Heart left ventricle (tissue), 16 donors: ENCODE data around the gene SFSWAP. TPM values are rescaled to one million over a fixed set of nuclear protein-coding genes. Genes with fewer than 3 reads are reported as not detected.

Source experiments
- ATAC-seq, 4 donors: fragments of 200-7000 bp; cut with Tn5 transposase; one replicate each; pipeline ENCODE4 v1.9.1; 2020 to 2022; ENCODE audit warnings: moderate library complexity in 4 of 4, mild to moderate bottlenecking in 3 of 4, moderate number of reproducible peaks in 1 of 4
- DNase-seq, 5 donors: peaks; one replicate each; pipeline ENCODE4 v3.0.0-alpha.2; 2020
- H3K27ac ChIP-seq, 12 donors: fragments of 200-600 bp; sonication (generic) in 4 of 12; one replicate each; pipeline versions ENCODE4 v1.5.0 to v1.8.0; 2016 to 2022; ENCODE audit warnings: mild to moderate bottlenecking in 2 of 12
- H3K27me3 ChIP-seq, 9 donors: fragments of 200-600 bp; sonication (generic) in 2 of 9; one replicate each; pipeline versions ENCODE4 v1.5.1 to v1.8.0; 2016 to 2022; ENCODE audit warnings: mild to moderate bottlenecking in 3 of 9
- H3K36me3 ChIP-seq, 9 donors: fragments of 200-600 bp; sonication (generic) in 2 of 9; one replicate each; pipeline versions ENCODE4 v1.5.0 to v1.8.0; 2018 to 2022; ENCODE audit warnings: mild to moderate bottlenecking in 2 of 9
- H3K4me1 ChIP-seq, 12 donors: fragments of 200-600 bp; sonication (generic) in 4 of 12; one replicate each; pipeline versions ENCODE4 v1.5.0 to v1.8.0; 2016 to 2022; ENCODE audit warnings: mild to moderate bottlenecking in 3 of 12
- H3K4me3 ChIP-seq, 12 donors: fragments of 200-600 bp; sonication (generic) in 4 of 12; one replicate each; pipeline versions ENCODE4 v1.5.0 to v1.8.0; 2017 to 2022; ENCODE audit warnings: mild to moderate bottlenecking in 9 of 12, moderate library complexity in 4 of 12
- H3K9me3 ChIP-seq, 12 donors: fragments of 200-600 bp; sonication (generic) in 4 of 12; one replicate each; pipeline versions ENCODE4 v1.5.0 to v1.8.0; 2016 to 2022; ENCODE audit warnings: mild to moderate bottlenecking in 1 of 12
- POLR2A ChIP-seq, 2 donors: fragments of 450-650 bp; IDR thresholded peaks; one replicate each; pipeline ENCODE4 v1.6.1; 2017; ENCODE audit warnings: antibody characterized with exemption in 2 of 2, mild to moderate bottlenecking in 2 of 2, moderate library complexity in 2 of 2
- WGBS, 4 donors: extraction: QIAGEN DNeasy Blood & Tissue Kit in 2 of 4; methylation state at CpG; one replicate each; pipeline versions ENCODE4 v1.1.5 to v1.1.7; 2013 to 2018; 5-methylcytosine and 5-hydroxymethylcytosine counted together
- intact Hi-C, 10 donors: fragments of 100-400 bp; cut with DNase I; formaldehyde crosslinking; loops; one replicate each; pipeline versions ENCODE4 v1.11.1 to v1.14.2; 2022
- polyA plus RNA-seq, 2 donors: library from polyadenylated mRNA; stranded (reverse); fragments of 200-250 nt; gene quantifications; one replicate each; pipeline ENCODE4 v1.2.3, GENCODE V29; 2013
- total RNA-seq, 9 donors: library from RNA; depleted of rRNA in 2 of 9; stranded (reverse); fragments of >200 nt in 2 of 9; fragmentation: NEBNext Ultra II Directional in 3 of 9; extraction: Animal tissue kit (Norgen Biotek cat#: 25700) in 3 of 9; gene quantifications; one replicate each; pipeline versions ENCODE4 v1.1.0 to v1.2.4, GENCODE V29; 2016 to 2023
- TF ChIP-seq, protein P1 (sequence below), 12 donors: fragments of 200-600 bp; sonication (generic) in 4 of 12; IDR thresholded peaks; one replicate each; pipeline versions ENCODE4 v1.5.0 to v1.8.0; 2018 to 2022; ENCODE audit warnings: antibody characterized with exemption in 12 of 12, mild to moderate bottlenecking in 5 of 12
- donor health status: ischemic (EF 13 %, LVEDD 7.1; RV severe dilation, severe dysfunction).
- donor health status: healthy with polysubstance abuse.
- donor health status: DM: no; HTN: yes; CAD: no.
- donor health status: DM: no; HTN: no; CAD: no.
- donor health status: ischemic (EF 25% LVEDD 6.9; RV normal size, moderate dysfunction).
- donor health status: ischemic (EF 25% LVEDD 5.7; RV mildly dilated, moderate dysfunction).
- donor health status: healthy.
- donor health status: DM: yes; HTN: yes; CAD: no.
- donor health status: ischemic (EF 35%, LVEDD 5.7; RV mildly dilated, moderate dysfunction).
- donor health status: nonischemic (EF 11% LVEDD 7.7; RV severe dilation, severe dysfunction).
- donor health status: DM: yes; HTN: yes; CAD: no.
- donor health status: PGD.
- donor health status: ischemic (EF 29% LVEDD 5.4; RV normal size, mild dysfunction).
- donor health status: nonischemic (EF 23%, LVEDD 6.1; RV moderate dilation, normal function).

The SFSWAP gene
- total and polyA plus RNA-seq, 11 donors = 10.4 to 25.1 (median 18.6) TPM

DNA sequence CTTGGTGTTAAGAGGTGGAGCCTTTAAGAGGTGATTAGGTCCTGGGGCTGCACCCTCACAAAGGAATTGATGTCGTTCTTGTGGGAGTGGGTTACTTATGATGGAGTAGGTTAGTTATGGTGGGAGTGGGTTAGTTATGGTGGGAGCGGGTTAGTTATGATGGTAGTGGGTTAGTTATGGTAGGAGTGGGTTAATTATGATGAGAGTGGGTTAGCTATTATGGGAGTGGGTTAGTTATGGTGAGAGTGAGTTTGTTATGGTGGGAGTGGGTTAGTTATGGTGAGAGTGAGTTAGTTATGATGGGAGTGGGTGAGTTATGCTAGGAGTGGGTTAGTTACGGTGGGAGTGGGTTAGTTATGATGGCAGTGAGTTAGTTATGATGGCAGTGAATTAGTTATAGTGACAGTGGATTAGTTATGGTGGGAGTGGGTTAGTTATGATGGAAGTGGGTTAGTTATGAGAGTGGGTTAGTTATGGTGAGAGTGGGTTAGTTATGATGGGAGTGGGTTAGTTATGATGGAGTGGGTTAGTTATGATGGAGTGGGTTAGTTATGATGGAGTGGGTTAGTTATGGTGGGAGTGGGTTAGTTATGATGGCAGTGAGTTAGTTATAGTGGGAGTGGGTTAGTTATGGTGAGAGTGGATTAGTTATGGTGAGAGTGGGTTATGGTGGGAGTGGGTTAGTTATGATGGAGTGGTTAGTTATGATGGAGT lies 22.6 kb upstream of the SFSWAP start:
- Histone ChIP-seq H3K36me3 (no peaks in the 10 kb centered on the region), H3K4me1 (no peaks in the 10 kb centered on the region), H3K27me3 (peaks cover 0 to 25% (median 0%) of the 10 kb centered on the region in 9 donors), H3K9me3 (no peaks in the 10 kb centered on the region), H3K27ac (no peak overlapping the region), H3K4me3 (no peak overlapping the region)
- TF ChIP-seq, protein P1, sequence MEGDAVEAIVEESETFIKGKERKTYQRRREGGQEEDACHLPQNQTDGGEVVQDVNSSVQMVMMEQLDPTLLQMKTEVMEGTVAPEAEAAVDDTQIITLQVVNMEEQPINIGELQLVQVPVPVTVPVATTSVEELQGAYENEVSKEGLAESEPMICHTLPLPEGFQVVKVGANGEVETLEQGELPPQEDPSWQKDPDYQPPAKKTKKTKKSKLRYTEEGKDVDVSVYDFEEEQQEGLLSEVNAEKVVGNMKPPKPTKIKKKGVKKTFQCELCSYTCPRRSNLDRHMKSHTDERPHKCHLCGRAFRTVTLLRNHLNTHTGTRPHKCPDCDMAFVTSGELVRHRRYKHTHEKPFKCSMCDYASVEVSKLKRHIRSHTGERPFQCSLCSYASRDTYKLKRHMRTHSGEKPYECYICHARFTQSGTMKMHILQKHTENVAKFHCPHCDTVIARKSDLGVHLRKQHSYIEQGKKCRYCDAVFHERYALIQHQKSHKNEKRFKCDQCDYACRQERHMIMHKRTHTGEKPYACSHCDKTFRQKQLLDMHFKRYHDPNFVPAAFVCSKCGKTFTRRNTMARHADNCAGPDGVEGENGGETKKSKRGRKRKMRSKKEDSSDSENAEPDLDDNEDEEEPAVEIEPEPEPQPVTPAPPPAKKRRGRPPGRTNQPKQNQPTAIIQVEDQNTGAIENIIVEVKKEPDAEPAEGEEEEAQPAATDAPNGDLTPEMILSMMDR (IDR thresholded peaks at IDR 0.05) = no peak
- TF ChIP-seq POLR2A (IDR thresholded peaks at IDR 0.05) = no peak
- 79 to 84% (median 82%) methylated on average over 3 of the region's 3 CpGs for WGBS, 4 donors
- ATAC-seq = no peak
- DNase-seq = no peak
- intact Hi-C loops = loop anchor here in 1 of 10 donors (10.0 kb wide), 1 partner anchor 463 kb away; no protein-coding TSS in a partner anchor

DNA sequence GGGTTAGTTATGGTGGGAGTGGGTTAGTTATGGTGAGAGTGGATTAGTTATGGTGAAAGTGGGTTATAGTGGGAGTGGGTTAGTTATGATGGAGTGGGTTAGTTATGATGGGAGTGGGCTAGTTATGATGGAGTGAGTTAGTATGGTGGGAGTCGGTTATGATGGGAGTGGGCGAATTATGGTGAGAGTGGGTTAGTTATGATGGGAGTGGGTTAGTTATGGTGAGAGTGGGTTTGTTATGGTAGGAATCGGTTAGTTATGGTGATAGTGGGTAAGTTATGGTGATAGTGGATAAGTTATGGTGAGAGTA lies 22.1 kb upstream of the SFSWAP start:
- intact Hi-C loops = loop anchor here in 1 of 10 donors (10.0 kb wide), 1 partner anchor 464 kb away; no protein-coding TSS in a partner anchor
- ATAC-seq (no peak), DNase-seq (no peak)
- no peaks in the 10 kb centered on the region for H3K9me3 ChIP-seq
- H3K4me1 ChIP-seq = no peaks in the 10 kb centered on the region
- H3K27me3 ChIP-seq = peaks cover 0 to 29% (median 0%) of the 10 kb centered on the region in 9 donors
- WGBS, 4 donors = 82 to 89% (median 86%) methylated on average over 3 of the region's 3 CpGs
- H3K27ac ChIP-seq = no peak overlapping the region
- TF ChIP-seq, protein P1 (IDR thresholded peaks at IDR 0.05) = no peak
- TF ChIP-seq POLR2A (IDR thresholded peaks at IDR 0.05) = no peak
- H3K4me3 ChIP-seq = no peak overlapping the region
- no peaks in the 10 kb centered on the region for H3K36me3 ChIP-seq

DNA sequence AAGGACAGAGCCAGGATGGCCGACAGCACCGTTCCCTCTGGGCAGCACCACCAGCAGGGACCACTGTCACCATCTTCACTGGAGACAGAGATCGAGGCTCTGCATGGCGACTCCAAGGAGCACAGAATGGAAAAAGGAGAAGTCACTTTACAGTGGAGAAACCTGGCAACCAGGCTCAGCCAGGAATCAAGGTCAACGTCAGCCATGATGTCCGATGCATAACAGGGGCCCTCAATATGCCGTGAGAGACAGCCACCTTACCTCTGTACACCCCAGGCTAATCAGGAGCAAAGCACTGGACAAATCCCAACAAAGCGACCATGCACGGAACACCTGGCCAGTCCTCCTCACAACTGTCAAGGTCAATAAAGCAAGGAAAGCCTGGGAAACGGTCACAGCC lies 20.6 kb upstream of the SFSWAP start:
- no peaks in the 10 kb centered on the region for H3K4me1 ChIP-seq
- no peaks in the 10 kb centered on the region for H3K36me3 ChIP-seq
- WGBS, 4 donors = 80 to 89% (median 84%) methylated on average over 10 of the region's 10 CpGs
- H3K9me3 ChIP-seq = no peaks in the 10 kb centered on the region
- intact Hi-C loops = no loop called here
- no peak for ATAC-seq
- peaks cover 0 to 35% (median 0%) of the 10 kb centered on the region in 9 donors for H3K27me3 ChIP-seq
- no peak overlapping the region for H3K27ac ChIP-seq
- DNase-seq = no peak
- no peak overlapping the region for H3K4me3 ChIP-seq
- TF ChIP-seq, protein P1 (IDR thresholded peaks at IDR 0.05) = no peak
- TF ChIP-seq POLR2A (IDR thresholded peaks at IDR 0.05) = no peak

DNA sequence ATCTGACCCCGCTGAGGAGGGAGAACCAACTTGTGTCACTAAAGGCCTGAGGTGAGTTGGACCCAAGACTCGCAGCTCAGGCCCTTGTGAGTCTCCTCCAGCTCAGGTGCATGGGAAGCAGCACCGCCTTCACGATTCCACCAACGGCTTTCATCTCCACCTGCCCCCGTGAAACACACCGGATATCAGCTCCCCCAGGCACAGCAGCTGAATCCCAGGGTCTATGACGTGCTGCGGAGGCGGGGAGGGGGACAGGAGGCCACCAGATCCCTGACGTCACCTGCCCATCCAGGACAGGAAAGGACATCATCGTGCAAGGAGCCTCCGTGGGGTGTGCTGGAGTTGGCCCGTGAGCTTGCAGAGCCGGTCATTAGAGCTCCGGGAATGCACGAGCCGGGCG lies 18.5 kb upstream of the SFSWAP start:
- TF ChIP-seq, protein P1 (IDR thresholded peaks at IDR 0.05) = no peak
- TF ChIP-seq POLR2A (IDR thresholded peaks at IDR 0.05) = no peak
- no peaks in the 10 kb centered on the region for H3K9me3 ChIP-seq
- ATAC-seq = no peak
- intact Hi-C loops = no loop called here
- DNase-seq = no peak
- H3K36me3 ChIP-seq = no peaks in the 10 kb centered on the region
- peaks cover 0 to 44% (median 4%) of the 10 kb centered on the region in 9 donors for H3K27me3 ChIP-seq
- H3K4me3 ChIP-seq = no peak overlapping the region
- no peaks in the 10 kb centered on the region for H3K4me1 ChIP-seq
- no peak overlapping the region for H3K27ac ChIP-seq
- WGBS, 4 donors = 77 to 82% (median 79%) methylated on average over 17 to 19 of the region's 19 CpGs
